HG02870 (cell line): ENCODE data around the gene LUZP1.

Experiments used
- ATAC-seq: cut with Tn5 transposase; IDR thresholded peaks from one replicate; pipeline ENCODE4 v1.9.1; 2021; ENCODE audit warnings: mild to moderate bottlenecking, moderate library complexity; ENCODE audit not compliant: unreplicated experiment

LUZP1 gene

GRCh38 chr1:23118957-23119792 lies 49.5 kb downstream of the LUZP1 start:
- no peak for ATAC-seq

- no peak for ATAC-seq
Measured at GRCh38 chr1:23118407-23118806, 50.2 kb downstream of the LUZP1 start.

DNA sequence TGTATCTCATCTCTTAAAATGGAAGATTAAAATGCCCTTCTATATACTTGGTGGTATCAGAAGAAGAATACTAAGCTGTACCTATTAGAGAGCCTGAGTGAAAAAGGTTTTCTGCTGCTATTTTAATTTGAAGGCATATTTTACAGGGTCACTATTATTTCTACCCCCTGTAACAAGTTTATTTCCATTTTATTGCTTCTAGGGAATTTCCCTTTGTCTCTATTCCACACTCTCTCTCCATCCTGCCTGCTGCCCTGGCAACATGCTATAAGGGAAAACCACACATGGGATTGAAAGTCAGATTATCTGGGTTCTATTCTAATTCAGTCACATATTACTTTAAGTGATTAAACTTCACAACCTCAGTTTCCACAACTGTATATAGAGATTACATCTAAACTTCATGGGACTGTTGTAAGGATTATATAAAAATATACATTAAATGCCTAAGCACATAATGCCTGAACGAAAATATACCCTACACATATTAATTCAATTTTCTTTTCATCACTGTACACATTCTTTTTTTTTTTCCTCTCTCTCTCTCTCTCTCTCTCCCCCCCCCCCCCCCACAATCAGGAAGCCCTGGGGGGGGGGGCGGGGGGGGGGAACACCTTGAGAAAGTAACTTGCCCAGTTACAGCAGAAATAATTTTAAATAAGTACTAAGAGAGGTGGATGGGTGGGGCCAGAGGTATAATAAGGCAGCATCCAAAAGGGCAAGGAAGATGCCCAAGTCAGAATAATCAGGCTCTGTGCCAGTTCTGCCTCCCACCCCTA lies 51.5 kb downstream of the LUZP1 start:
- no peak for ATAC-seq

GRCh38 chr1:23116216-23116836 lies 52.3 kb downstream of the LUZP1 start:
- no peak for ATAC-seq

DNA sequence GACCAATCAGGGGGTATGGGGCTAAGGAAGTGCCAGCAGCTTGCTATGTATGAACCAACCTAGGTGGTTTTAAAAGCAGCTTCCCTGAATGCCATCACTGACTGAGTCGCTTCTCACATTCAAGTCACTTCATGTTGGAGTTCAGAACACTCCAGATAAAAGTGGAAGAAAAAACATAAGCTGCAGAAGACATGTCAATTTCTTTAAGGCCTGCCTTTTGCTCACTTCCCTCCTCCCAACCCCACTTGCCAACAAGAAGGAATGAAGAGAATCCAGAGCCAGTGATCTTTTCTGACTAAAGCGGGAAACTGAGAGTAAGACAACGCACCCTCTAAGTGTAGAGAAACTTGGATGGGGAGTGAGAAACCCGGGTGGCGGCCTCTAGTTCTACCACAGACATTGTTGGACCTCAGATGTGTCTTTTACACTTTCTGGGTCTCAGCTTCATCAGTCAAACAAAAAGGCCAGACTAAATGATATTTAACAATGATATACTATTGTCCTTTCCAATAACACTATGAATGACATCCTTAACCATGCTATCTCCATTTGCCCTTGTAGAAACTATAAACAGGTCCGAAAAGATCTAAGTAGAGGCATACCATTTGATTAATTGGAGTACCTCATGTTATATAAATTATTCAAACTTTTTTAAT lies 54.1 kb downstream of the LUZP1 start:
- no peak for ATAC-seq

DNA sequence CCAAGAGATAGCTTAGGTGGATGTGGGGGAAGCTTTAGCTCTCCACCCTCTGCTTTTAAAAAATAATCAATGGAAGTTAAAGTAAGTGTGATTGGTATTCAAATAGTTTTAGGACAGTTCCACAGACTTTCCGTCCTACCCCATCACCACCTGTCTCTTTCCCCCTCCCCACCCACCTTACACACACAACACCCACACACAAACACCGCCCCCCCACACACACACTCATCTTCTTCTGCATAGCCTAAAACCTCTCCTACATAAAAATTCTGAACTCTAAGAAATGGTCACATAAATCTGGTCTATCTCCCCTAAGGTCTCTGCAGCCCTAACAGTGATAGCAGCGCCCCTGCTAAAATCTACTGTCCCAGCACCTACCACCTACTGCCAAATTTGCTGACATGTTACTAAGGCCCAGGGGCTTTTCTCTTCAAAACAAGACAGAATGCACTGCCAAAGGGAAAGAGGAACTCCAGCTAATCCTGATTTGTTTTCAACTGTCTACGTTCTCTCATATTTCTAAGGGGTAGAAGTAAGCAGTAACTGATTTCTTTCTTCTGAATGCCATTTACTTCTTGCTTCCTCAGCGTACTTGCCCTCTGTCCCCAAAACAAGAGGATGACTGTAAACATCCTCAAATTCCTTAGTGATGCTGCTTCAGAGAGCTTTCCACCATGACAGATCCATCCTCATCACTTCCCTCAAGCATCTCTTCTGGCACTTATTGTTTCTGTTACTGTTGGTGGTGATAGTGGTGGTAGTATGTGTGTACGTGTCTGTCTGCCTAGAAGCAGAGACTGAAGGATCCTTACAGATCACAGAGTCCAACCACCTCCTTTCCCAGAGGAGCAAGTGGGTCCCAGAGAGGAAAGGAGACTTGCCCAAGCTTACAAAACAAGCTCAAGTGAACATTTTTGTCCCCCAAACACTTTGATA lies 56.8 kb downstream of the LUZP1 start:
- no peak for ATAC-seq

GRCh38 chr1:23110391-23110790 lies 58.3 kb downstream of the LUZP1 start:
- ATAC-seq = no peak

DNA sequence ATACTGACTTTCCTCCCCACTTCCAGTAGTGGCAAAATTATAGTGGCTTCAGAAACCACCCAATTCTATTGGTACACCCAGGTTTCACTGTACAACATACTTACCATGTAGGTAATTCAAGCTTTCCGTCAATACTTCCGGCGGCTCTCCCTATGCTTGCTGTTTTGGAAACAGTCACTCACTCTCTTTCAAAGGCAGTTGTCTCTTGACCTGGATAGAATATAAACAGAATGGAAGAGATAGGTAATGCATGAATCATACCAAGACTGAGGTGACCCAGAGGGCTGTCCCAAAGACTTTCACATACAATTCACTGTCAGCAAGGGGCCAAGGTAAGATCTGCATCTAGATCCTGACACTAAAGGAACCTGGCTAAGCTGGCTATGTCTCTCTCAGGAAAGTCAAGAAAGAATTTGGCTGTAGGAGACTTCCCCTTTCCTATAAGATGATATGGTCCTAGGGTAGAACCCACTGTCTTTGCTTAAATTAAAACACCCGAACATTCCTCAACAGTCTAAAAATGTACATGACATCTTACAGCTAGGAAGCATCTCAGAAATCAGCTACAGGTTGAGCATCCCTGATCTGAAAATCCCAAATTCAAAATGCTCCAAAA lies 59.6 kb downstream of the LUZP1 start:
- ATAC-seq = no peak

GRCh38 chr1:23103001-23103889 lies 65.4 kb downstream of the LUZP1 start:
- ATAC-seq = no peak

DNA sequence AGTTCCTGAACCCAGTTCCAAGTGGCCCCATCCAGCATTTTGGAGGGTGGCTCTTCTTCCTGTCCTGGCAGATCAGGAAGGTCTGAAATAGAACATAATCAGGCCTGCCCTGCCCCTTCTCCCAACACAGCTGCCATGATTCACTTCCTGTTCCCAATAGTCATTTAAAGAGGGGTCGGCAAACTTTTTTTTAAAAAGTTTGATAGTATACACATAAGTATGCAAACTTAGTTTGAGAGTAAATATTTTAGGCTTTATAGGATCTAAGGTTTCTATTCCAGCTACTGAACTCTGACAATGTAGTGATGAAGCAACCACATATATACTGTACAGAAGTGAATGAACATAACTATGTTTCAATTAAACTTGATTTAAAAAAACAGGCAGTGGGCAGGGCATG lies 66.4 kb downstream of the LUZP1 start:
- no peak for ATAC-seq

GRCh38 chr1:23101887-23102286 lies 66.8 kb downstream of the LUZP1 start:
- ATAC-seq = no peak

- no peak for ATAC-seq
Measured at GRCh38 chr1:23101101-23101827, 67.4 kb downstream of the LUZP1 start.

- ATAC-seq = no peak
Measured at GRCh38 chr1:23100074-23100748, 68.4 kb downstream of the LUZP1 start.

DNA sequence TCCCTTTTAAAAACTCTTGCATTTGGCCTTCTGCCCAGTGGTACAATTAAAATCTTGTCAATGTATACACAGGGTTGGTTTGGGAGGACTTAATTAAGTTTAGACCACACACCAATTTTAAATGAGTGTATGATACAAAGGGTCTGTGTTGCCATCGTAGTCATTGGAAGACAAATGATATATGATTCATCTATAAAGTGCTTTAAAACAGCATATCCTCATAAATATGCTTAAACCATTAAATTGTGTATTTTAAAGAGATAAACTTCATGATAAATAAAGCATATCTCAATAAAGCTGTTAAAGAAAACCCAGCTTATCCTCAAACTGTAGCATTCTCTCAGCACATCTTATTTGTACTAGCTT lies 69.5 kb downstream of the LUZP1 start:
- no peak for ATAC-seq

DNA sequence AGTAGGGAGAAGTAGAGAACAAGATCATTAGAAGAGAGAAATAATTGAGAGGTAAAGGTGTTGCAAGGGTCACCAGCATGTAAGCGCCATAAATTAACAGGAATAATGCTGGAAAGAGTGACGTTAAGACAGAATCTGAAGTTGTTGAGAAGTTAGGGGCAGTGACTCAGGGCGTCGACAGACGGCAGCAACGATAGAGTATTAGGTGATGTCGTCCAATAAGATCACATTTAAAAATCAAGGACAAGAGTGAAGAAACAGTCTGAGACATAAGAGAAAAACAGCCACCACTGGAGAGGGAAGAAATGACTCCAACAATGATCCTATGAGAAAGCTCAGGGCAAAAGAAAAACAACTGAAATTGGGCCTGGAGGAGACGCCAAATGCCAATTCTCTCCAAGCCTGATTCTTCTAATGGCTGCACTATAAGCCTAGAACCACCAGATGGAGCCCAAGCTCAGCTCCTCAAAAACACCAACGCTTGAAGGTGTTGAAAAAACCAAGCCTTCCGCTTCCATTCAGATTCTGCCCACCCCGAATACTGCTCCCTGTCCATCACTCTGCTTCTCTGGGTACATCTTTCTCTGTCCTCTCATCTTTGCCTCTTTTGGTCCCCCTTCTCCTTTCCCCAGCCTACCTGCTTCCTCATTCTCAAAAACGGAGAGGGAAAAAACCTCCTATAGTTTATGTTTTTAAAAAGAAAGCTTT lies 70.0 kb downstream of the LUZP1 start:
- ATAC-seq = no peak

- ATAC-seq = no peak
Measured at GRCh38 chr1:23097316-23097715, 71.3 kb downstream of the LUZP1 start.

- ATAC-seq = no peak
Measured at GRCh38 chr1:23092447-23092846, 76.2 kb downstream of the LUZP1 start.
